Sigmoid colon (tissue), 7 donors: ENCODE results near the gene ERGIC1. TPM values are rescaled to one million over a fixed set of nuclear protein-coding genes. Genes with fewer than 3 reads are reported as not detected.

Experiments
- DNase-seq: peaks from one replicate; pipeline ENCODE4 v3.0.0-alpha.2; 2019
- H3K27ac ChIP-seq, 4 donors: fragments of 200-600 bp; sonication (generic); one replicate each; pipeline ENCODE4 v1.5.1; 2016 to 2019; ENCODE audit warnings: mild to moderate bottlenecking in 1 of 4
- H3K27me3 ChIP-seq, 3 donors: fragments of 200-600 bp; sonication (generic); one replicate each; pipeline ENCODE4 v1.5.1; 2019; ENCODE audit warnings: mild to moderate bottlenecking in 1 of 3
- H3K36me3 ChIP-seq, 4 donors: fragments of 200-600 bp; sonication (generic); one replicate each; pipeline ENCODE4 v1.5.1; 2016 to 2019
- H3K4me1 ChIP-seq, 4 donors: fragments of 200-600 bp; sonication (generic); one replicate each; pipeline ENCODE4 v1.5.1; 2017 to 2019
- H3K4me3 ChIP-seq, 4 donors: fragments of 200-600 bp; sonication (generic); one replicate each; pipeline ENCODE4 v1.5.1; 2017 to 2019; ENCODE audit warnings: mild to moderate bottlenecking in 2 of 4, moderate library complexity in 1 of 4
- H3K9me3 ChIP-seq, 4 donors: fragments of 200-600 bp in 3 of 4; sonication (generic) in 3 of 4; one replicate each; pipeline versions ENCODE4 v1.5.1 to v1.6.1; 2013 to 2019
- EP300 ChIP-seq, 4 donors: sonication (generic); formaldehyde crosslinking; IDR thresholded peaks; one replicate each; pipeline ENCODE4 v1.6.1; 2017; ENCODE audit warnings: antibody characterized with exemption in 4 of 4
- POLR2A ChIP-seq, 2 donors: fragments of 450-650 bp; IDR thresholded peaks; one replicate each; pipeline ENCODE4 v1.6.1; 2016; ENCODE audit warnings: antibody characterized with exemption in 2 of 2, mild to moderate bottlenecking in 2 of 2, moderate library complexity in 2 of 2
- POLR2AphosphoS5 ChIP-seq, 4 donors: sonication (generic); formaldehyde crosslinking; IDR thresholded peaks; one replicate each; pipeline ENCODE4 v1.6.1; 2017; ENCODE audit warnings: antibody characterized with exemption in 4 of 4
- WGBS, 2 donors: extraction: QIAGEN DNeasy Blood & Tissue Kit; methylation state at CpG; one replicate each; pipeline ENCODE4 v1.1.7; 2013; 5-methylcytosine and 5-hydroxymethylcytosine counted together
- intact Hi-C: fragments of 100-400 bp; cut with DNase I; formaldehyde crosslinking; loops from one replicate; pipeline ENCODE4 v1.15.1; 2023
- polyA plus RNA-seq, 3 donors: library from polyadenylated mRNA; stranded (reverse); fragments of 200-250 nt; gene quantifications; one replicate each; pipeline ENCODE4 v1.2.3, GENCODE V29; 2013
- total RNA-seq, 4 donors: library from RNA; depleted of rRNA; stranded (reverse); fragments of >200 nt; gene quantifications; one replicate each; pipeline ENCODE4 v1.1.0, GENCODE V29; 2016
- TF ChIP-seq, protein P1 (sequence below), 4 experiments: fragments of 450-650 bp in 3 of 4; fragments of 200-600 bp in 1 of 4; IDR thresholded peaks; one replicate each; pipeline ENCODE4 v1.5.1; 2016 to 2019; ENCODE audit warnings: antibody characterized with exemption in 4 of 4, mild to moderate bottlenecking in 3 of 4, moderate library complexity in 2 of 4
- donor health status: healthy with polysubstance abuse.
- donor health status: Bipolar disorder and iron deficiency.
- donor health status: healthy.

Gene ERGIC1
- total and polyA plus RNA-seq, 7 donors, result 80.6 to 160 (median 117) TPM

DNA sequence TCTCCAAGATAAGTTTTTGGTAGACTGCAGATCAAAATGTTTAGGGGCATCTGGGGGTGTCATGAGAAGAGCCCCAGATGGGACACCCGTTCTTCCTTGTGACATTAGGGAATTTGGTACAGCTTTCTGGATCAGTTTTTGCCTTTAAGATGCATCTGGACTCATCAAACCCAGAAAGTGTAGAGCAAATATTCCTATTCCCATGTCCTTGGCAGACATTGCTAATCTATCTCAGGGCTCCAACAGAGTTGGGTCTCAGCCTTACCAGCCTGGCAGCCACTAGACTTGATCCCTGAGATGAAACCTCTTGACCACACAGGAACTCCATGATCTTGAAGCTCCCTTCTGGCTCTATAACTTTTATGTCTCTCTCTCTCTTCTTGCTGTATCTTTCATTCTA lies 35.6 kb downstream of the ERGIC1 start:
- Histone ChIP-seq H3K4me3 (no peak overlapping the region), H3K4me1 (peaks cover 0 to 90% (median 86%) of the 10 kb centered on the region in 4 donors), H3K9me3 (no peaks in the 10 kb centered on the region), H3K27me3 (no peaks in the 10 kb centered on the region), H3K27ac (peak overlapping the region; percentile 85 to 98 (median 94)), H3K36me3 (no peaks in the 10 kb centered on the region)
- no peak for DNase-seq
- intact Hi-C loops, result loop anchor here (1.0 to 10.0 kb wide), 4 partner anchors 35 to 315 kb away; no protein-coding TSS in a partner anchor
- 90 to 96% methylated on average over 1 of the region's 1 CpG for WGBS, 2 donors
- TF ChIP-seq POLR2A (IDR thresholded peaks at IDR 0.05) (no peak), EP300 (IDR thresholded peaks at IDR 0.05) (no peak), POLR2AphosphoS5 (IDR thresholded peaks at IDR 0.05) (no peak)

- Histone ChIP-seq H3K36me3 (no peaks in the 10 kb centered on the region), H3K27me3 (no peaks in the 10 kb centered on the region), H3K4me1 (peaks cover 0 to 92% (median 87%) of the 10 kb centered on the region in 4 donors), H3K9me3 (no peaks in the 10 kb centered on the region), H3K27ac (peak overlapping the region; percentile 85 to 98 (median 94)), H3K4me3 (no peak overlapping the region)
- DNase-seq, result peak; percentile 87
- WGBS, 2 donors, result 56 to 81% methylated on average over 4 of the region's 4 CpGs
- intact Hi-C loops, result no loop called here
- peak in 2 of 4 donors; percentile 7 to 56 for TF ChIP-seq EP300 (IDR thresholded peaks at IDR 0.05)
- TF ChIP-seq, protein P1, sequence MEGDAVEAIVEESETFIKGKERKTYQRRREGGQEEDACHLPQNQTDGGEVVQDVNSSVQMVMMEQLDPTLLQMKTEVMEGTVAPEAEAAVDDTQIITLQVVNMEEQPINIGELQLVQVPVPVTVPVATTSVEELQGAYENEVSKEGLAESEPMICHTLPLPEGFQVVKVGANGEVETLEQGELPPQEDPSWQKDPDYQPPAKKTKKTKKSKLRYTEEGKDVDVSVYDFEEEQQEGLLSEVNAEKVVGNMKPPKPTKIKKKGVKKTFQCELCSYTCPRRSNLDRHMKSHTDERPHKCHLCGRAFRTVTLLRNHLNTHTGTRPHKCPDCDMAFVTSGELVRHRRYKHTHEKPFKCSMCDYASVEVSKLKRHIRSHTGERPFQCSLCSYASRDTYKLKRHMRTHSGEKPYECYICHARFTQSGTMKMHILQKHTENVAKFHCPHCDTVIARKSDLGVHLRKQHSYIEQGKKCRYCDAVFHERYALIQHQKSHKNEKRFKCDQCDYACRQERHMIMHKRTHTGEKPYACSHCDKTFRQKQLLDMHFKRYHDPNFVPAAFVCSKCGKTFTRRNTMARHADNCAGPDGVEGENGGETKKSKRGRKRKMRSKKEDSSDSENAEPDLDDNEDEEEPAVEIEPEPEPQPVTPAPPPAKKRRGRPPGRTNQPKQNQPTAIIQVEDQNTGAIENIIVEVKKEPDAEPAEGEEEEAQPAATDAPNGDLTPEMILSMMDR (IDR thresholded peaks at IDR 0.05), result no peak
- TF ChIP-seq POLR2A (IDR thresholded peaks at IDR 0.05), result no peak
- TF ChIP-seq POLR2AphosphoS5 (IDR thresholded peaks at IDR 0.05), result peak; percentile 31 to 76 (median 52)
Measured at GRCh38 chr5:172870291-172870714, 36.3 kb downstream of the ERGIC1 start.

DNA sequence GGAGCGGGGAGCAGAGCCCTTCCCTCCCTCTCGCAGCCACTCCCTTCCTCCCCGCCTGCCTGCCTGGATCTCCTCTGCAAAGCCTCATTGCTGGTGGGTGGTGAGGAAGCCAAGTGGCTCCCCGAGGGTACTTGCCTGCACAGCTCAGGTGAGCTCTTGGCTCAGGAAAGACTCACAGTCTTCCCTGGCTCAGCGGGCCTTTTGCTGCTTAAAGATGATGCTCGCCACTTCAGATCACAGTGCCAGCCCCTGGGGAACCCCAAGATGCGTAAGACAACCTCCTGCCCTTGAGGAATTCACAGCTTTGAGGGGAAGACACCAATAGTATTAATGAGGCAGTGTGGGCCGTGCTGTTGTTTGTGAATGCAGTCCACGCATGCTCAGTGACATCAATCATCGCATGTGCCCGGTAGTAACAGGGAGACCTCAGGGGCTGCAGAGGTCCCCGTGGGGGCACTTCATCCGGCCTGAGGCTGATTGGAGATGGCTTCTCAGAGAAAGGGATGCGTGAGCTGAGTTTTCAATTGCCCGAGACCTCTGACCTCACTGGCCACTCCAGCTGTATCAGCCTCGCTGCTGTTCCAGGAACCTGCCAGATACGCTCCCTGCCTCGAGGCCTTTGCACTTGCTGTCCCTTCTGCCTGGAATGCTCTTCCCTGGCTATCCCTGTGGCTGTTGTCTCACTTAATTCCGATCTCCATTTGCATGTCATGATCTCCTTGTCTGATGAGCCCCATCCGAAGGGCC lies 36.8 kb downstream of the ERGIC1 start:
- intact Hi-C loops, result no loop called here
- no peak for TF ChIP-seq EP300 (IDR thresholded peaks at IDR 0.05)
- peak in 1 of 4 donors; percentile 23 for TF ChIP-seq POLR2AphosphoS5 (IDR thresholded peaks at IDR 0.05)
- no peak for DNase-seq
- Histone ChIP-seq H3K9me3 (no peaks in the 10 kb centered on the region), H3K4me3 (no peak overlapping the region), H3K27me3 (no peaks in the 10 kb centered on the region), H3K4me1 (peaks cover 0 to 92% (median 87%) of the 10 kb centered on the region in 4 donors), H3K36me3 (no peaks in the 10 kb centered on the region), H3K27ac (peak overlapping the region; percentile 85 to 98 (median 94))
- WGBS, 2 donors, result 77 to 89% methylated on average over 20 of the region's 20 CpGs

DNA sequence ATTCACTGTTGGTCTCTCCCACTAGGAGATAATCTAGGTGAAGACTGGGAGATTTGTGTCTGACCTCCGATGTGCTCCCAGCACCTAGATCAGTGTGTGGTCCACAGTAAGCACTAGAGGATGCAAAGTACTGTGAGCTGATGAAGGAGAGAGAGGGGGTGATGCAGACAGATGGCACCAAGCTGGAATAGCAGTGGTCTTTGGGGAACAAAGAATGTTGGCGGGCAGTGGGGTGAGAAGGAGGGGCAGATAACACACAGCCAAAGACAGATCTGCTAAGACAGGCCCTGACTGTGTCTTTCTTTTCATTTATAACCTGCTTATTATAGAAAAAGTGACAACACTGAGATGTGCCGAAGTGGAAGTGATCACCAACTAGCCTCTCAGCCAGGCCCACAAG lies 37.5 kb downstream of the ERGIC1 start:
- H3K9me3 ChIP-seq, result no peaks in the 10 kb centered on the region
- no peaks in the 10 kb centered on the region for H3K27me3 ChIP-seq
- DNase-seq, result no peak
- H3K36me3 ChIP-seq, result no peaks in the 10 kb centered on the region
- peaks cover 0 to 89% (median 82%) of the 10 kb centered on the region in 4 donors for H3K4me1 ChIP-seq
- intact Hi-C loops, result no loop called here
- TF ChIP-seq POLR2A (IDR thresholded peaks at IDR 0.05) (no peak), EP300 (IDR thresholded peaks at IDR 0.05) (no peak), POLR2AphosphoS5 (IDR thresholded peaks at IDR 0.05) (no peak)
- TF ChIP-seq, protein P1 (IDR thresholded peaks at IDR 0.05), result no peak
- 88 to 92% methylated on average over 3 of the region's 3 CpGs for WGBS, 2 donors
- peak overlapping the region; percentile 85 to 98 (median 94) for H3K27ac ChIP-seq
- H3K4me3 ChIP-seq, result no peak overlapping the region

DNA sequence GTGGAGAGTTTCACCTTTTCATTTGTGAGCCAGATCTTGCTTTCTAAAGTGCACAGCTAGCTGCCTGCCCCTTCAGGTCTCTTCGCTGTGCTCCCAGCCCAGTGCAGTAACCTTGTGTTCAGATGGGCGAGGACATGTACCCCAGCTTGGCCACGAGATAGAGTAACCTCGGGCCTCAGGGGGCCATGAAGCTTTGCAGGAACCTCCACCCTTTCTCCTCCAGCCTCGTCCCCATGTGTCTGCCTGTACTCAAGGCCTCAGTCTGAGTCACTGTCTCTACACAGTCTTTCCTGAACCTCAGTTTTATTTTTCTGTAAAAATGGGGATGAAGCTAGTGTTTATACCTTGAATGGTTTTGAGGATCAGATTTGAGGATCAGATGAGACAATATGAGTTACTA lies 37.9 kb downstream of the ERGIC1 start:
- Histone ChIP-seq H3K27ac (peak overlapping the region; percentile 85 to 98 (median 94)), H3K4me3 (no peak overlapping the region), H3K27me3 (no peaks in the 10 kb centered on the region), H3K36me3 (no peaks in the 10 kb centered on the region), H3K4me1 (peaks cover 0 to 84% (median 78%) of the 10 kb centered on the region in 4 donors), H3K9me3 (no peaks in the 10 kb centered on the region)
- TF ChIP-seq, protein P1 (IDR thresholded peaks at IDR 0.05), result no peak
- TF ChIP-seq EP300 (IDR thresholded peaks at IDR 0.05) (no peak), POLR2AphosphoS5 (IDR thresholded peaks at IDR 0.05) (no peak), POLR2A (IDR thresholded peaks at IDR 0.05) (no peak)
- intact Hi-C loops, result loop anchor here (2.0 kb wide), 1 partner anchor 15 kb away; no protein-coding TSS in a partner anchor
- WGBS, 2 donors, result 73 to 82% methylated on average over 5 of the region's 5 CpGs
- no peak for DNase-seq
